ENCODE results near the gene PEMT. TPM values are rescaled to one million over a fixed set of nuclear protein-coding genes. Genes with fewer than 3 reads are reported as not detected.
A peak's percentile ranks its signal among the peaks of the same experiment; 100 is the strongest.

The PEMT gene
- total and polyA plus RNA-seq, 10 donors = 8.9 to 21.3 (median 14.8) TPM

DNA sequence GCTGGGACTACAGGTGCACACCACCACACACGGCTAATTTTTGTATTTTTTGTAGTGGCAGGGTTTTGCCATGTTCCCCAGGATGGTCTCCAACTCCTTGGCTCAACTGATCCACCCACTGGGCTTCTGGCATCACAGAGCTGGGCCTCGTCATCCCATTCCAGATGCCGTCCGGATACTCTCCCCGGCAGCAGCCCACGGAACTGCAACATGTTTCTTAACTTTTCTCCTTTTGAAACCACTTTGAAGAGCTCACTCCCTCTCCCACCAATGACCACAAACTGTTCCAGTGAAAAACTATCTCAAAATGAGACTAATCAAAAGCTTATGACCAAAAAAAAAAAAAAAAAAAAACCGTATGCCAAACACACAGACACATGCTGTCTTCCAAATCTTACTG lies 17.6 kb downstream of the PEMT start:
- peaks cover 0 to 22% (median 8%) of the 10 kb centered on the region in 6 donors for H3K4me1 ChIP-seq
- H3K9me3 ChIP-seq = no peaks in the 10 kb centered on the region
- no peak for TF ChIP-seq CTCF (IDR thresholded peaks at IDR 0.05 in 8 of 11, conservative IDR thresholded peaks at IDR 0.05 in 3 of 11)
- TF ChIP-seq POLR2A (IDR thresholded peaks at IDR 0.05) = no peak
- TF ChIP-seq POLR2AphosphoS5 (IDR thresholded peaks at IDR 0.05) = no peak
- 88 to 97% (median 92%) methylated on average over 7 of the region's 7 CpGs for WGBS, 5 donors
- no peak for DNase-seq
- H3K27ac ChIP-seq = no peak overlapping the region
- peaks cover 0 to 34% (median 10%) of the 10 kb centered on the region in 6 donors for H3K36me3 ChIP-seq
- intact Hi-C loops (cut with DNase I; ENCODE audit: low total_unique reads) = loop anchor here (5.0 kb wide), 1 partner anchor 77 kb away; the partner anchor contains the start of gene RASD1
- no peaks in the 10 kb centered on the region for H3K27me3 ChIP-seq (replicated peaks in 1 of 7)
- H3K4me3 ChIP-seq = no peak overlapping the region

DNA sequence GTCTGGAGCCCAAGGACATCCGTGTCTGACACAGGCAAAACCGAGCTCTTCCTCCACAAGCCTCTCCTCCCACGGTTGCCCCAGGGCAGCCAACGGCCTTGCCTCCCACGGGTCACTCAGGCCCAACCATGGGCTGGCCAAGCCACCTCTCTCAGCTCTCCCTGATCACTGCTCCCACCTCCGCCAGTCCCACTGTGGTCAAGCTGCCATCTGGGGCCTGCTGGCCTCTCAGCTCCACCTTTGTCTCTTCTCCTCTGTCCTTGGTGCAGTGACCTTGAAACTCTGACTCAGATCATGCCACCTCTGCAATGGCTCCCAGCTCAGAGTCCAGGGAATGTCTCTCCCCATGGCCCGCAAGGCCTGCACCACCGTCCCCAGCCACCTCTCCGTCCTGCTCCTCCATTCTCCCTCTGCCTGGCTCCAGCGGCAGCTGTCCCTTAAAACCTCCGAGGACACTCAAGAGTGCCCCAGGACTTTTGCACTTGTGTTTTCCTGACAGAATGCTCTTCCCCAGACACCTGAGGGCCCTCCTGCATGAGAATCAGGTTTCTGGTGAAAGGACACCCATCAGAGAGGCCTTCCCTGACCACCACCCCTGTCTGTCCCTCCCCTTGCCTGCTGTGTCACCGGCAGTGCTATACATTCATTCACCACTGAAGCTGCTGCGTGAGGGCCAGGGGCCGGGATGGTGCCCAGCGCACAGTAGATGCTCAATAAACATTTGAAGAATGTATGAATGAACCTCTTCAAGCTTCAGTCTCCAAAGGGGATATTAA lies 19.3 kb downstream of the PEMT start:
- Histone ChIP-seq H3K9me3 (no peaks in the 10 kb centered on the region), H3K4me3 (no peak overlapping the region), H3K36me3 (peaks cover 0 to 34% (median 10%) of the 10 kb centered on the region in 6 donors), H3K27me3 (replicated peaks in 1 of 7) (no peaks in the 10 kb centered on the region), H3K4me1 (peaks cover 0 to 37% (median 16%) of the 10 kb centered on the region in 6 donors), H3K27ac (peak overlapping the region in 1 of 8 donors; percentile 24)
- WGBS, 5 donors = 82 to 91% (median 83%) methylated on average over 10 to 15 of the region's 15 CpGs
- TF ChIP-seq CTCF (IDR thresholded peaks at IDR 0.05 in 8 of 11, conservative IDR thresholded peaks at IDR 0.05 in 3 of 11) = no peak
- TF ChIP-seq POLR2AphosphoS5 (IDR thresholded peaks at IDR 0.05) = peak in 2 of 3 donors; percentile 17 to 34
- no peak for DNase-seq
- intact Hi-C loops (cut with DNase I; ENCODE audit: low total_unique reads) = loop anchor here (5.0 kb wide), 1 partner anchor 75 kb away; the partner anchor contains the start of gene RASD1

GRCh38 chr17:17570798-17571716 lies 20.5 kb downstream of the PEMT start:
- 74 to 86% (median 83%) methylated on average over 15 of the region's 15 CpGs for WGBS, 5 donors
- Histone ChIP-seq H3K4me1 (peaks cover 0 to 45% (median 17%) of the 10 kb centered on the region in 6 donors), H3K9me3 (no peaks in the 10 kb centered on the region), H3K27me3 (replicated peaks in 1 of 7) (no peaks in the 10 kb centered on the region), H3K4me3 (no peak overlapping the region), H3K36me3 (peaks cover 0 to 23% (median 2%) of the 10 kb centered on the region in 6 donors), H3K27ac (peak overlapping the region in 1 of 8 donors; percentile 24)
- TF ChIP-seq CTCF (IDR thresholded peaks at IDR 0.05 in 8 of 11, conservative IDR thresholded peaks at IDR 0.05 in 3 of 11) (no peak), POLR2A (IDR thresholded peaks at IDR 0.05) (no peak), POLR2AphosphoS5 (IDR thresholded peaks at IDR 0.05) (no peak)
- intact Hi-C loops (cut with DNase I; ENCODE audit: low total_unique reads) = loop anchor here (5.0 kb wide), 1 partner anchor 74 kb away; the partner anchor contains the start of gene RASD1
- DNase-seq = no peak
